Kidney glomerular epithelial cell (primary cell): ENCODE results near the gene C1QTNF1.

Source experiments
- DNase-seq: peaks from one replicate; lab custom pipeline; 2025; lab: John Stamatoyannopoulos, UW

C1QTNF1 gene

GRCh38 chr17:79081571-79082276 is 57.8 kb downstream of the C1QTNF1 start:
- DNase-seq = no peak

DNA sequence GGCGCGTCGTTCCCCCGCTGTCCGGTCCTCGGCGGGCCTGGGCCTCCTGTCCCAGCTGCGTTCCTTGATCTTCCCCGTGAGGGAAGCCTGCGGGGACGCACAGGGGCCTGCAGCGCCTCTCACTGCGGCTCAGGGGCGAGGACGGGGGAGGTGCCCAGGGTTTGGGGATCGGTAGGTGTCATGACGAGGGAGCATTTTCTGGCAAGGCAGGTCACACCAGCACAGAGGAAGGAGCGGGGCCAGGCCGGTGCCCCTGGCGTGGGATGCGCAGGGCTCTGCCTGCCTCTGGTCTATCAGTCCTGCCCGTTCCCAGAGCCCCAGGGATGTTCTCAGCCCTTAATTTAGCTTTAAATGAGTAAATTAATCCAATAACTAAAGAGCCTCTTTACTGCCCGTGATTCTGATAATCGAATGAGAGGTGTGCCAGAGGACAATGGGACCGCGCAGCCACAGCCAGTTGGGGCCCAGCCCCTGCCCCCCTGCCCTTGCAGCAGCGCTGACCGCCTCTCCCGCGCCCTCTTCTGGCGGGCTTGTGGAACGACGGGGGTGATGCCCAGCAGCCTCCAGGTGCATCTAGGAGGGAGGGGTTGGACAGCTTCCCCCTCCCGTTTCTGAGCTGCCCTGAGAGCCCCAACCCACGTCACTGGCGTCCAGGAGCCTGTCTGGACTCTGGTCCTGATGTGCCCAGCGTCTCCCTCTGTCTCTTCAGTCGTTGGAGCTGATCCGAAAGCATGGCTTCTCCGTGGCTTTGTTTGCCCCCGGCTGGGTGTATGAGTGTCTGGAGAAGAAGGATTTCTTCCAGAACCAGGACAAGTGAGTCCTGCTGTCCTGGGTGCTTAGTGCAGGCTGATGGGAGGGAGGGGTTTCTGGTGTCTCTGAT is 58.6 kb downstream of the C1QTNF1 start:
- DNase-seq = peak; percentile 25

GRCh38 chr17:79083191-79083971 is 59.4 kb downstream of the C1QTNF1 start:
- no peak for DNase-seq

- no peak for DNase-seq
These were observed 60.6 kb downstream of the C1QTNF1 start for GRCh38 chr17:79084291-79085153.

DNA sequence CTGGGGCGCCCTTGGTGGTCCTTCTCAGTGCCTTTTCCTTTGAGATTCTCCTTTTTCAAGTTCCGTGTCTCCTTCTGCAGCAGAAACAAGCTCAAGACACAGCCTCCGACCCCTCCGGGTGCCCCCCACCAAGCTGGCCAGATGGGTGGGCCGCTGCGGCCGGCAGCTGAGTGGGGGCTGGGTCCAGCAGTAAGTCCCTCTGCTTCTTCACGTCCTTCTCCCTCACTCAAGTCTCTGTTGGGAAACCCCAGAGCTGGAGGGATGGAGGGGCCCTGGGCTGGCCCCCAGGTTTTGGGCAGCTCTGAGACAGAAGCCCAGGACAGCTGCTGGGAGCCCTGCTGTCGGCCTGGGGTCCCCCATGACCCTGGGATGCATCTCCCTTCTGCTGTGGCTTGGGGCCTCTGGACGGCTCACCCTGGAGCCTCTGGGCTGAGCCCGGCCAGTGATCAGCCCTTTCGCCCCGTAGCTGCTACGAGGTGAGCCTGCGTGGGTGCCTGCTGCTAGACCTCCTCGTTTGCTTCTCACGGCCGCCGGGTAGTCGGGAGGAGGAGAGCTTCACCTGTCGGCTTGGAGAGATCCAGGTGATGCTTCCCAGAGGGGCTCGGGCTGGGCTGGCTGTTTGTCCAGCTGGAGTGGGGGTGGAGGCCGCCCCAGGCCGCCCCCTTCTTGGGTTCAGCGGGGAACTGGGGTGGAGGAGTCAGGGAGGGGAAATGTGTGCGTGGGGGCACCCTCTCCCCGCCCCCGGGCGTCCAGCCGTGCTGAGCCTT is 61.4 kb downstream of the C1QTNF1 start:
- no peak for DNase-seq

GRCh38 chr17:79085921-79086551 is 62.1 kb downstream of the C1QTNF1 start:
- no peak for DNase-seq

- DNase-seq = no peak
These were observed 62.8 kb downstream of the C1QTNF1 start for GRCh38 chr17:79086609-79087427.

- DNase-seq = peak; percentile 43
These were observed 63.6 kb downstream of the C1QTNF1 start for GRCh38 chr17:79087428-79088143.

DNA sequence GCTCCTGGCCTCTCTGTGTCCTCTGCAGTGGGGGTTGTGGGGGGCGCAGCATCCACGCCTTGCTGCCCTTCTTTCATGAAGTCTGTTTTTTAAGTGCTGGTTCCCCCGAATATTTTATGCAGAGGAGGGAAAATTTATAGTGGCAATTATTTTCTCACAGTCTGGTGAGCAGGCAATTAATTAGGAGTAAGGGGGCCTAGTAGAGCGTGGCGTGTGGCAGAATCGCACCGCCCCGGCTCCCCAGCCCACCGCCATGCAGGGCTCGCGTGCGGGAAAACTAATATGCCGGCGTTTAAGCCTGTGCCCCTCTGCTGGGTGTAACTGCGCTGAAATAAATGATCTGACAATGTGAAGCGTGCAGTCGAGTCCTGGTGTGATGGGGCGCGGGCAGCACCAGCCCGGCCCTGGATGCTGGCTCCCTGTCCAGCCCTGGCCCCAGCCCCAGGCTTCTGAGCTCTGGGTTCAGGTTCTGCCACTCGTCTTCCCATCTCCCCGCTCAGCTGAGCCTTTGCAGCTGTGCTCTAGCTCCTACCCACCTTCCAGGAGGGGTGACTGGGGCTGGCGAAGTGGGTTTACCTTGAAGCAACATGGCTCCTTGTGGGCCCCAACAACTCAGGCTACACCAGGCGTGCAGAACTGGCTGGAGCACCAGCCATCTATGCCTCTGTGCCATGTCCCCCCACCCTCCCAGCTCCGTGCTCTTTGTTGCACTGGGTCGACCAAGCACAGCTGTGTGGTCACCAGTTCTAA is 64.5 kb downstream of the C1QTNF1 start:
- no peak for DNase-seq

GRCh38 chr17:79088997-79089328 is 65.0 kb downstream of the C1QTNF1 start:
- DNase-seq = no peak

GRCh38 chr17:79089720-79090442 is 65.9 kb downstream of the C1QTNF1 start:
- no peak for DNase-seq

DNA sequence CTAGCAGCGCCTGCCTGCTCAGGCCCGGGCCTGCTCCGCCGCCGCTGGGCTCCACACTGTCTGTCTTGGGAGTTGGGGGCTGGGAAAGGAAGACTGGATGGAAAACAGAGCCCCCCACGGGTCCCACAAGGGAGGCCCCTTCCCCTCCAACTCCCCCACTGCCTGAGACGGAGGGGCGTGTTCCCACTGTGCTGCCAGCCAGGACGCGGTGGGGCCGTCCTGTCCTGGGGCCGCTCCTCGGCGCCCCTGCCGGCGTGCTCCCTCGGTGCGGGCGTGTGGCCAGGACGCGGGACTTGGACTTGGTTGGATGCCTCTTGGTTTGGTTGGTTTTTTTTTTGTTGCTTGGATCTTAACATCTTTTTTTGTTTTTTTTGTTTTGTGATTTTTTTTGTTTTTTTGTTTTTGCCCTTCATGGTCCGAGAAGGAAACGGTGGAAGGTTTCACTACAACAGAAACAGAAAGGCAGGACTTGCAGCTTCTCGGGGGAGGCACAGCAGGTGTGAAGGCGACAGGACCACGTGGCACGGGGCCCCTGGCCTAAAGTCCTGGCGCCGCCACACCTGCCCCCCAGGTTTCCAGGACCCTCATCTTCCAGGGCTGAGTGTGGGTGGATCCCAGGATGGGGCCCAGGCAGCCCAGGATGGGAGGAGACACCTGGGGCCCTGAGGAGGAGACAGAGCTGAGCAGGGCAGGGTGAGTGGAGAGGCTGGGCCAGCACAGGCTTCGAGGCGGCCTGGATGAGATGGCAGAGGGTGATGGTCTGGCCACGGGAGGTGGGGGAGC is 66.7 kb downstream of the C1QTNF1 start:
- no peak for DNase-seq

DNA sequence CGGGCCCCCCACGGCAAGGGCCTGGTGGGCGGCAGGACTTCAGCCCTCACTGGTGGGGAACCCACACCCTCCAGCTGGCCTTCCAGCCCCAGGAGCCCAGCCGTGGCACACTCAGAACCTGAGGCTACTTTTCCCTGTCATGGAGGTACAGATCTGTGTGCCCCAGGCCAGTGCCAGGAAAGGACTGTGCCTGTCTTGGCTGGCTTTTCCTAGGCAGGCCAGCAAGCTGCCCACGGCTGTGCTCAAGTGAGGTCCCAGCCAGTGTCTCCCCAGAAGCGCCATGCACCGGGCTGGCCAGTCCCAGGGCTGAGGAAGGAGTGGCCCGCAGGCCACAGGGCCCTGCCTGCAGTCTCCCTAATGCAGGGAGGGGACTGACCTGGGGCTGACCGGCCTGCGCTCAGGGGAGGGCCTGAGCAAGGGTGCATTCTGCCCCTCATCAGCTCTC is 67.3 kb downstream of the C1QTNF1 start:
- DNase-seq = no peak

DNA sequence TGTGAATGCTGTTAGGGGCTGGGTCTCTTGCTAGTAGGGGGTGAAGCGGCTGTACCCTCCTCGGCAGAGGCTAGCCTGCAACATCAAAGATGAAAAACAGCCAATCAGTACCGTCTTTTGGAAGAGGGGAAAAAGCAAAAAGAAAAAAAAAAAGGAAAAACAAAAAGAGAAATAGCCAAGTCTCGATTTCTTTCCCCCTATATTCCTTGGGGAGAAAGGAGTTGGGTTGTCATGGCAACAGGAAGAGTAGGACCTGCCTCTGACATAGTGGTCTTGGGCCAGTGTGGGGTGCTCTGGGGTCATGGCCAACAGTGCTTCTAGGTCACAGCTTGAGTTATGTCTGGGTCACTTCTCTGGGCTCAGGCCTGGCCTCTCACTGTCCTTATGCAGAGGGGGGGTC is 68.6 kb downstream of the C1QTNF1 start:
- DNase-seq = no peak

DNA sequence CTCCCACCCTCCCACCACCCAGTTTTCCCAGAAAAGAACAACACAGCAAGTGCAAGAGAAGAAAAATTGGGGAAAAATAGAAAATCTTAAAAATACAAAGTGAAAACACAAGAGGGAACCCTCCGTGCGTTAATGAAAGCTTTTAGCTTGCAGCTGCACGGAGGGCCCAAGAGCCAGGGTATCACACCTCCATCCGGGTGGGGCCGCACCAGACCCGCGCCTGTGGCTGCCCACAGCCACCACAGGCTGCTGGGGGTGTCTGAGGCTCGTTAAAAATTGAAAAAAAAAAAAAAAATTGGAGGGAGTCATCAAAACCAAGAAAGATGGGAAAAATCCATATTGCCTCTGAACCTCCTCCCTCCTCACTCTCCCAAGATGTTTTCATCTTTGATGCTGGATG is 69.3 kb downstream of the C1QTNF1 start:
- DNase-seq = no peak

DNA sequence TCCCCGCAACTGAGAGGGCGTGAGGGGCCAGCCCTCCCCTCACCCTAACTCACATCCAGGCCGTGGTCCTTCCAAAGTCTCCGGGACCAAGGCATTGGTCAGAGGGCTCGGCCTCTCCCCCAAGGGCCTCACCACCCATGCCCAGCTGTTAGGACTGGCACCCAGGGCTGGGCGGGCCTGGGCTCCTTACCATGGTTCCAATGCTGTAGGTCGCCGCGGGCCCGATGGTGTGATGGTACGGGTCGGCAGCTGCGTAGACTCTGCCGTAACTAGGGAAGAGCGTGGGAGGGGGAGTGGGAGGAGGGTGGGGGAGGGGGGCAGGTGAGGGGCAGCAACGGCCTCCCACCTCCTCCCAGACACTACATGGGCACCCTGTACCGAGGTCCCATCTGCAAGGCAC is 70.3 kb downstream of the C1QTNF1 start:
- DNase-seq = no peak
